PC-3 (cell line): ENCODE results near the gene THBS4. TPM values are rescaled to one million over a fixed set of nuclear protein-coding genes. Genes with fewer than 3 reads are reported as not detected.
"Not testable (repeated sequence)": the region's sequence is repeated elsewhere in the genome, so short reads cannot be mapped to it uniquely, and the experiment has no call there.

Experiments
- ATAC-seq: fragments of 200-7000 bp; cut with Tn5 transposase; 2 replicates; pipeline ENCODE4 v1.9.1; 2020; ENCODE audit warnings: mild to moderate bottlenecking, moderate library complexity
- BruUV-seq: library from RNA; stranded (reverse); fragments of 400-500 nt; replicated peaks from 2 replicates; lab custom pipeline; 2021; lab: Mats Ljungman, UMichigan
- CTCF ChIA-PET: fragments of 300-600 bp; sonication (Branson Sonifier 250); formaldehyde crosslinking; loops from one replicate; lab custom pipeline; 2022; ENCODE audit warnings: antibody characterized with exemption; lab: Charles Lee
- POLR2A ChIA-PET: fragments of 300-600 bp; sonication (Branson Sonifier 250); formaldehyde crosslinking; loops from one replicate; lab custom pipeline; 2022; ENCODE audit warnings: antibody characterized with exemption; ENCODE audit not compliant: unreplicated experiment; lab: Charles Lee
- DNase-seq: peaks from one replicate; pipeline ENCODE4 v3.0.0-alpha.2; 2015
- H2AFZ ChIP-seq: fragments of 300-600 bp; sonication (generic); 2 replicates; pipeline ENCODE4 v1.6.0; 2016; ENCODE audit warnings: antibody characterized with exemption, low read length
- H3F3A ChIP-seq: fragments of 300-600 bp; sonication (generic); one replicate; pipeline ENCODE4 v1.6.0; 2017; ENCODE audit warnings: antibody characterized with exemption, low read length, control low read depth, mild to moderate bottlenecking; ENCODE audit not compliant: unreplicated experiment
- H3K27ac ChIP-seq: fragments of 300-600 bp; sonication (generic); 2 replicates; pipeline ENCODE4 v1.5.1; 2016; ENCODE audit warnings: mild to moderate bottlenecking, low read length
- H3K27me3 ChIP-seq: fragments of 300-600 bp; sonication (generic); 2 replicates; pipeline ENCODE4 v1.6.1; 2016; ENCODE audit warnings: low read length, mixed read lengths
- H3K36me3 ChIP-seq: fragments of 300-600 bp; sonication (generic); 2 replicates; pipeline ENCODE4 v1.6.1; 2016; ENCODE audit warnings: low read depth, mixed run types, low read length, mixed read lengths
- H3K4me1 ChIP-seq: fragments of 300-600 bp; sonication (generic); 2 replicates; pipeline ENCODE4 v1.5.1; 2016; ENCODE audit warnings: low read length; ENCODE audit not compliant: insufficient read depth
- H3K4me2 ChIP-seq: fragments of 300-600 bp; sonication (generic); 2 replicates; pipeline ENCODE4 v1.6.0; 2016; ENCODE audit warnings: low read length
- H3K4me3 ChIP-seq: fragments of 300-600 bp; sonication (generic); 2 replicates; pipeline ENCODE4 v1.5.1; 2016; ENCODE audit warnings: mild to moderate bottlenecking, low read length, mixed read lengths
- H3K79me2 ChIP-seq: fragments of 300-600 bp; sonication (generic); 2 replicates; pipeline ENCODE4 v1.6.1; 2017; ENCODE audit warnings: low read length, mixed read lengths
- H3K9ac ChIP-seq: fragments of 300-600 bp; sonication (generic); 2 replicates; pipeline ENCODE4 v1.6.0; 2016; ENCODE audit warnings: mild to moderate bottlenecking, low read length
- H3K9me2 ChIP-seq: fragments of 300-600 bp; sonication (generic); replicated peaks from 2 replicates; pipeline ENCODE4 v1.6.1; 2016; ENCODE audit warnings: mixed run types, low read length, mixed read lengths
- H3K9me3 ChIP-seq: fragments of 300-600 bp; sonication (generic); 2 replicates; pipeline ENCODE4 v1.6.1; 2016; ENCODE audit warnings: low read length, mixed read lengths
- H4K20me1 ChIP-seq: fragments of 300-600 bp; sonication (generic); 2 replicates; pipeline ENCODE4 v1.6.1; 2016; ENCODE audit warnings: low read length, mixed read lengths
- EZH2 ChIP-seq: fragments of 300-600 bp; sonication (generic); IDR thresholded peaks from one replicate; pipeline ENCODE4 v1.6.1; 2017; ENCODE audit warnings: antibody characterized with exemption, mild to moderate bottlenecking, low read length; ENCODE audit not compliant: unreplicated experiment
- EZH2phosphoT487 ChIP-seq: fragments of 300-600 bp; sonication (generic); IDR thresholded peaks from 2 replicates; pipeline ENCODE4 v1.6.1; 2018; ENCODE audit warnings: mild to moderate bottlenecking, antibody characterized with exemption, low read length, borderline replicate concordance
- intact Hi-C: fragments of 100-400 bp; cut with micrococcal nuclease; formaldehyde crosslinking; loops from 2 replicates; pipeline ENCODE4 v1.9.0; 2023
- total RNA-seq: library from RNA; depleted of rRNA; stranded (reverse); fragments of >200 nt; gene quantifications from 2 replicates; pipeline ENCODE4 v1.2.3, GENCODE V29; 2014
- TF ChIP-seq, protein P1 (sequence below): fragments of 300-600 bp; sonication (generic); conservative IDR thresholded peaks from 2 replicates; pipeline ENCODE4 v1.5.1; 2017; ENCODE audit warnings: antibody characterized with exemption, low read depth, mild to moderate bottlenecking, low read length

Gene THBS4
- total RNA-seq, 1 experiment from 2014 or later: 0.29 TPM

DNA sequence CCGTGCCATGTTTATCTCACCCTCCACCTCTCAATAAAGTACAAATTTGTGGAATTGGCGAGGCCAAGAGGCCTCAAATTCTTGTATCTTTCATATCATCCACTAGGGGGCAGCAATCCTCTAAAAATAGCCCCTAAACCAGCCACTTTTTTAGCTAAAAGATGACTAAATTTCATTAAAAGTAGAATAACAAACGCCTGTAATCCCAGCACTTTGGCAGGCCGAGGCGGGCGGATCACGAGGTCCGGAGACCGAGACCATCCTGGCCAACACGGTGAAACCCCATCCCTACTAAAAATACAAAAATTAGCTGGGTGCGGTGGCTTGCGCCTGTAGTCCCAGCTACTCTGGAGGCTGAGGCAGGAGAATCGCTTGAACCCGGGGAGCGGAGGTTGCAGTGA is 56.6 kb downstream of the THBS4 start:
- H3K4me1 ChIP-seq, H3K9me2 ChIP-seq, H3F3A ChIP-seq, H3K9me3 ChIP-seq, H3K36me3 ChIP-seq, H3K27ac ChIP-seq, H4K20me1 ChIP-seq, H3K9ac ChIP-seq, H3K4me3 ChIP-seq, BruUV-seq, H3K27me3 ChIP-seq, H3K79me2 ChIP-seq: not testable (repeated sequence)
- DNase-seq (peak; percentile 52), ATAC-seq (peak; percentile 63)
- intact Hi-C loops: loop anchor here (1.0 to 5.0 kb wide), 3 partner anchors 86 to 216 kb away; no protein-coding TSS in a partner anchor
- Histone ChIP-seq H3K4me2 (peak overlapping the region; percentile 27; the same call in 1 of the 2 replicates), H2AFZ (peak overlapping the region; percentile 64; the same call in 1 of the 2 replicates)
- CTCF ChIA-PET: interaction anchor here (0.6 to 1.9 kb wide), 9 partner anchors 9 to 579 kb away, joined by 3 to 40 read pairs (median 4); partner anchors contain the start of gene SERINC5
- TF ChIP-seq, protein P1, sequence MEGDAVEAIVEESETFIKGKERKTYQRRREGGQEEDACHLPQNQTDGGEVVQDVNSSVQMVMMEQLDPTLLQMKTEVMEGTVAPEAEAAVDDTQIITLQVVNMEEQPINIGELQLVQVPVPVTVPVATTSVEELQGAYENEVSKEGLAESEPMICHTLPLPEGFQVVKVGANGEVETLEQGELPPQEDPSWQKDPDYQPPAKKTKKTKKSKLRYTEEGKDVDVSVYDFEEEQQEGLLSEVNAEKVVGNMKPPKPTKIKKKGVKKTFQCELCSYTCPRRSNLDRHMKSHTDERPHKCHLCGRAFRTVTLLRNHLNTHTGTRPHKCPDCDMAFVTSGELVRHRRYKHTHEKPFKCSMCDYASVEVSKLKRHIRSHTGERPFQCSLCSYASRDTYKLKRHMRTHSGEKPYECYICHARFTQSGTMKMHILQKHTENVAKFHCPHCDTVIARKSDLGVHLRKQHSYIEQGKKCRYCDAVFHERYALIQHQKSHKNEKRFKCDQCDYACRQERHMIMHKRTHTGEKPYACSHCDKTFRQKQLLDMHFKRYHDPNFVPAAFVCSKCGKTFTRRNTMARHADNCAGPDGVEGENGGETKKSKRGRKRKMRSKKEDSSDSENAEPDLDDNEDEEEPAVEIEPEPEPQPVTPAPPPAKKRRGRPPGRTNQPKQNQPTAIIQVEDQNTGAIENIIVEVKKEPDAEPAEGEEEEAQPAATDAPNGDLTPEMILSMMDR: peak; percentile 68
- POLR2A ChIA-PET: interaction anchor here (0.6 to 0.7 kb wide), 2 partner anchors 175 to 188 kb away, joined by 3 to 6 read pairs; no protein-coding TSS in a partner anchor

DNA sequence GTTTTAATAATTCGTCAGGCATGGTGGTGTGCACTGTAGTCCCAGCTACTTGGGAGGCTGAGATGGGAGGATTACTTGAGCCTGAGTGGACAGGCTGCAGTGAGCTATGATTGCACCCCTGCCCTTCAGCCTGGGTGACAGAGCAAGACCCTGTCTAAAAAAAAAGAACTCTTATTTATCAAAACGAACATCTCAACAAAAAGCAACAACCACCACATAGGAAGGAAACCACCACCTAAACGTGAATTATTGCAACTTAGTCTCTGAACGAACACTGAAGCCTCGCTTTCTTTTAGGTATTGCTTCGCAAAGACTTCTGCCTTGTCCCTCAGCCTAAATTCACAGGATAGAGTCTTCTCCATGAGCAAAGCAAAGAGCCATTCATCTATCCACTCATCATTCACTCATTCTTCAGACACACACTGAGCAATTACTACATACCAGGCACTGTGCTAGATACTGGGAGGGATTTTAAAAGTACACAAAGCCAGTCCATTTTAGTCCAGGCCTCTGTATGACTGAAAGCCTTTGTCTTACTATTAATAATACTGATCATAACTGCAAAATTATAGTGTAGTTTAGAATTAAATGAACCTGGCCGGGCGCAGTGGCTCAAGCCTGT is 57.4 kb downstream of the THBS4 start:
- H3K9ac ChIP-seq: no peak overlapping the region
- H3K79me2 ChIP-seq: no peaks in the 10 kb centered on the region
- no peaks in the 10 kb centered on the region for H3K36me3 ChIP-seq
- no peaks in the 10 kb centered on the region for H3K9me3 ChIP-seq
- no peaks in the 10 kb centered on the region for H3K9me2 ChIP-seq
- POLR2A ChIA-PET: no interaction called here
- H4K20me1 ChIP-seq: no peaks in the 10 kb centered on the region
- intact Hi-C loops: loop anchor here (5.0 kb wide), 1 partner anchor 85 kb away; no protein-coding TSS in a partner anchor
- no peaks in the 10 kb centered on the region for H3K4me1 ChIP-seq
- H2AFZ ChIP-seq: 0 out of 2 replicates have a peak overlapping the region, but pooled peaks have one; percentile 64
- BruUV-seq: no TSS peak
- H3K4me2 ChIP-seq: no peak overlapping the region
- ATAC-seq (no peak), DNase-seq (no peak)
- CTCF ChIA-PET: interaction anchor here (1.2 kb wide), 2 partner anchors 9 to 34 kb away, joined by 3 to 13 read pairs; no protein-coding TSS in a partner anchor
- H3K4me3 ChIP-seq: no peak overlapping the region
- TF ChIP-seq EZH2: no peak
- TF ChIP-seq, protein P1: no peak
- TF ChIP-seq EZH2phosphoT487: no peak
- no peaks in the 10 kb centered on the region for H3K27me3 ChIP-seq
- H3K27ac ChIP-seq: no peak overlapping the region
- H3F3A ChIP-seq: no peaks in the 10 kb centered on the region

DNA sequence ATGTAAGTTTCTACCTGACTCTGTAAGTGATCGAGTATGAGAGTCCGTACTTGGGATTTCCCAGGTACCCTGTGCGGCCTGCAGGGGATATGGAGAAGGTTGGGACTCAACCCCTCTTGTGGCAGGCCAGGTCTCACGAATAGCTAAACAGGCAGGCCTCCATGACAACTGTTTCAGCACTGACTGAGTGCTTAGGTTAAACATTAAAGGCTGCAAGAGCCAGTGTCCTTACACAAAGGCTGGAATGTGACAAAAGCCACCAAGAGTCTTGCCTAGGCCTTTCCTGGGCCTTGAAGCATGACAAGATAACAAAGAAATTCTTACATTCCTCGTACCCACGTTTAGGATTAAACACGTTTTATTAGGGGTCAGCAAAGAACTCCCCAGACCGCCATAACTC is 58.6 kb downstream of the THBS4 start:
- CTCF ChIA-PET: interaction anchor here (0.6 kb wide), 1 partner anchor 213 kb away, joined by 4 read pairs; no protein-coding TSS in a partner anchor
- Histone ChIP-seq H2AFZ (no peak overlapping the region), H3K9me3 (no peaks in the 10 kb centered on the region), H3K79me2 (no peaks in the 10 kb centered on the region), H3K36me3 (no peaks in the 10 kb centered on the region), H3K4me1 (no peaks in the 10 kb centered on the region), H3K9me2 (no peaks in the 10 kb centered on the region), H3K9ac (no peak overlapping the region), H3K27me3 (no peaks in the 10 kb centered on the region), H3K4me3 (no peak overlapping the region), H3K4me2 (no peak overlapping the region), H3K27ac (no peak overlapping the region), H4K20me1 (no peaks in the 10 kb centered on the region), H3F3A (no peaks in the 10 kb centered on the region)
- POLR2A ChIA-PET: no interaction called here
- no TSS peak for BruUV-seq
- ATAC-seq: no peak
- TF ChIP-seq EZH2phosphoT487 (no peak), EZH2 (no peak)
- TF ChIP-seq, protein P1: no peak
- DNase-seq: no peak
- intact Hi-C loops: loop anchor here (5.0 kb wide), 1 partner anchor 84 kb away; no protein-coding TSS in a partner anchor
